HTR-8/SVneo (cell line): ENCODE measurements around the gene ZNF175.

Source experiments
- DNase-seq: peaks from one replicate; pipeline ENCODE4 v3.0.0; 2011; ENCODE audit warnings: low spot score, mixed read lengths; ENCODE audit not compliant: insufficient read length
- FAIRE-seq: peaks from 2 replicates; lab custom pipeline; 2011; peaks lifted over from hg19 to GRCh38; lab: Jason Lieb, UNC

Gene ZNF175

DNA sequence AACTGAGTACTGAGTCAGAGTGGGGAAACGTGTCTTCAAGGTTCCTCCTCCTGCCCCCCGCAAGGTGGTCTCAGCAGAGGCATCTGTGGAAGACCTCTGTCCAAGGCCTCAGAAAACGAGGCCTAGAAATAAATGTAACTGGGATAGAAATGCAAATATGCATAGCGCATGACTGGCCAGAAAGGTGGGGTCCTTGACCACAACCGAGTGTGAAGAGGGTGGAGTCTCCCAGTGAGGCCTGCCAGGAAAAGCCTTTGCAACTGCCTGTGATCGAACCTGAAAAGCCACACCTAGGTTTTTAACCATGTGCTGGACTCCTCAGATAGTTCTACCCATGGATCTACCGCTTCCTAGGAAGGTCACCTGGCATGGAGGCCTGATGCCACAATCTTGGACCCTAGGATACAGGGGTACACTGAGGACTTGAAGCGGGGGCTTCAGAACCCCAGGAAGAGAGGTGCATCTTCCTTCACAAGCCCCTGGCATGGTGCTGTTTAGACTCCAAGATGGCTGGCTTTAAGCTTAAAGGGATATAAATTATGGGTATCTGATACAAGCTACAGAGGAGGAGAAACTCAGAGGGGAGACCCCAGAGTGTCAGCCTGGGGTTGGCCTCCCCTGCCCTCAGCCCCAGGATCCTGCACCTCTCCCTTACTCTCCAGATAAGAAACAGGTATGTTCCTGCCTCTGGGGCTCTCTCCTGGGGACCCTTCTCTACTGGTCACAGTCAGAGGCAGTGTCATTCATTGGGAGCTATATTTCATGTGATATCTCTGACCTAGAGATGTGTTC lies 21.4 kb upstream of the ZNF175 start:
- FAIRE-seq (no peak), DNase-seq (no peak)

DNA sequence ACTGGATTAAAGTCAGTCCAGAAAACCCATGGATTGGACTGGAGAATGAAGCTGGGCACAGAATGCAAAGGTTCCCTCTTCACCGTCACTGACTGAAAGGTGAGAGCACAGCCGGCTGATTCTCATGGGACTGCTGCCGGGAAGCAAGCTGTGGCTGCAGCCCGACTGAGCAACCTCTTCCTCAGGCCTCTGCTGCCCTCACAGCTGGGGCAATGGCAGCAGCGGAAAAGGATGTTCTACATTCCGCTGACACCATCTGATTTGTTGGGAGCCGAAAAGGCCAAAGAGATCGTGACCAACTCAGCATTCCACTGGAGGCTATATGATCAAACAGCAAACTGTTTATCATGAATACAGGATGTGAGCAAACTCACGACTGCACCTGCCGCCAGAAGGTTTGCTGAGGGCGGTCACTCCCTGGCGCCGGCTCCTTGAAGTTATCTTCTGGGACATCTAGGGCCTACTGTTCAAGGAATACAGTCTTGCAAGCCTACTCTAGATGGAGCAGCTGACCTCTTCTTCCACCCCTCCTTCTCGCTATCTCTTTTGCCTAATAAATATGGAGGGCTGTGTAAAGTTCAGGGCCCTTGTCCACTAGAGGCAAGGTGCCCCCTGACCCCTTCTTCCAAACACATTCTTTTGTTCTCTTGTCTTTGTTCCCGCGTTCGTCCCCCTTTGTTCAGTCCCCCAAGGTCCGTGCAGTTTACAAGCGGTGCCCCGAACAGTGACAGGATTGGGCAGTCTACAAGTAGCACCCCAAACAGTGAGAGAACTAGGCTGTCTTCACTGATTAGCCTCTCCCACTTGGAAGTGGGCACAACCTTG lies 20.0 kb upstream of the ZNF175 start:
- DNase-seq = no peak
- FAIRE-seq = no peak

DNA sequence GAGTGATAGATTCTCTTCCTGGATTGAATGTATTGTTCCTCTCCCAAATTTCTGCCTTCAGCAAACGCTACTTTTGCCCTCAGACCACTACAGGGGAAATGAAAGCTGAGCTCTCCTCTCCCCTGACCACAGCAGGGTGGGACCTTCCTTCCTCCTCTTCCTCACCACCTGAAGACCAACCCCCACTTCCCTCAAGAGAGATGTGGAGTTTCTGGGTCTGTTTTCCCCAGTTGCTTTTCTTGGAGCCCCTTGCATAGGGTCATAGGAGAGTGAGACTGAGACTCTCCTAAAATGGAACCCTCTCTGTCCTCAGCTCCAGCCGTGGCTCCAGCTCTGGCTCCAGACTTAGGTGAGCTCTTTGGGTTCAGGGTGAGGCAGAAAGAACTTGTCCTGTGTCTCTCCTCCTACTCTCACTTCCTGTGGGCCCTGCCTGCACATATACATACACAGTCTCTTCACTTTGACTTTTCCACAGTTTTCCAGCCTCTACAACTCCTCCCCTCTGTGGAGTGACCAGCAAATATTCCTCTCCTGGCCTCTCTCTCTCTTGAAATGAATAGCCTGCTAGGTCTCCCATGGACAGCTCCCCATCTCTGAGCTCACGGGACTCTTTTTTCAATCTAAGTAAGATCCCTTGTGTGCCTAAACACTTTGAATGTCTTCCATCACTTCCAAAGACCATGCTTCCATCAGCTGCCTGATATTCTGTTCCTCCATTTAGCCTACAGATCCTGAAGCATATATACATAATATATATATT lies 19.2 kb upstream of the ZNF175 start:
- no peak for FAIRE-seq
- DNase-seq = no peak

DNA sequence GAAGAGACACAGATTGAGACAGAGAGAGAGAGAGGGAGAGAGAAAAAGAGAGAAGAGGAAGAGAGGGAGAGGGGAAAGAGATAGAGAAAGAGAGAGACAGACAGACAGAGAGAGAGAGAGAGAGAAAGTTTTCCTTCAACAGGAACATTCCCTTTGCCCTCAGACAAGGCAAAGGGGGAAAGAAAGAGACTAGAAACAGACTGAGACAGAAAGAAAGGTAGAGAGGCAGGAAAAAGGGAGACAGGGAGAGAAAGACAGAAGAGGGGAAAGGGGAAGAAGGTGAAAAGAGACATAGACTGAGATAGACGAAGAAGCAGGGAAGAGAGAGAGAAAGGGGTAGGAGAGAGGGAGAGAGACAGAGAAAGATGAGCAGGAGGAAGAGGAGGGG lies 18.5 kb upstream of the ZNF175 start:
- no peak for FAIRE-seq
- no peak for DNase-seq

DNA sequence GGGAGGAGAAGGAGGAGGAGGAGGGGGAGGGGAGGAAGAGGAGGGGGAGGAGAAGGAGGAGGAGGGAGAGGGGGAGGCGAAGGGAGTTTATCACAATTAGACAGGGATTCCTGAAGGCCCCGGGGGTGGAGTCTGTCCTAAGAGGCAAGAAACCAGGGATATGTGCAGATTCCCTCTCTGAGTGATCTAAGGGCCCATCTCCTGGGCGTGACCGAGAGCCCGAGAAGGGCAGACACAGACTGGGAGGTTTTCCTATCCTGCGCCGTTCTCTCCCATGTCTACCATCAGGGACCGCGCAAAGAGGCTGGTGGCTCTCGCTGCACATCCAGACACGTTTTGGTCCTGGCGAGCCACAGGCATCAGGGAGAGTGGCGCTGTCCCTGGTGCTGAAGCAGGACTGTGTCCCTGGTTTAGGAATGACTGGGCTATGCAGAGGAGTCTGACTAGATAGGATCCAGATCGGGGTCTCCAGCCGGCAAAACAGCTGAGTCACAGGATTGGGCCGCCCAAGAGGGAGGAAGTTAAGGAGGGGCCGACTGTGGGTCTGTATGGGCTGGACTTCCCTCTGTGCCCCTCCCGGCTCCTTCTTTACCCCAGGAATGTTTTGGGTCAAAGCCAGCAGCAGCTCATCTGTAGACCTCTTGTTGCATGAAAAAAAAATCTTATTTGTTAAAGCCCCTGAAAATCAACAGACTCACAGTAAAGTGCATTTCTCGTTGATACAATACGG lies 17.9 kb upstream of the ZNF175 start:
- FAIRE-seq (no peak), DNase-seq (peak; percentile 81)

DNA sequence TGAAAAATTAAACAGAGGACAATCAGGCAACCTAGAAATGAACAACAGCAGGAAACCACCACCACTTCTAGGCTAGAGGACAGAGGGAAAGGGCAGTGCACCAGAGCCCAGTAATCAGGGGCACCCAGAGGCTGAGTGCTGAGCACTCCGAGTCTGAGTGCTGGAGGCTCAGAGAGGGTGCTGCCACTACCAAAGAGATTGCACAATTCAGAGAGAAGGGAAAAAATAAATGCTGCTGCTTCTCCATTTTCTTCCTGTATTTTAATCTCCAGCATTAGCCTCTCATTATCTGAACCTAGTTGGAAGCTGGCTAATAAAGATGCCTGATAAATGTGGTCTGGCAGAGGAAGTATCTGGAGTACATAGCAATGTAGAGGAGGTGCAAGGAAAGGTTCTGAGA lies 11.8 kb upstream of the ZNF175 start:
- DNase-seq (no peak), FAIRE-seq (no peak)

DNA sequence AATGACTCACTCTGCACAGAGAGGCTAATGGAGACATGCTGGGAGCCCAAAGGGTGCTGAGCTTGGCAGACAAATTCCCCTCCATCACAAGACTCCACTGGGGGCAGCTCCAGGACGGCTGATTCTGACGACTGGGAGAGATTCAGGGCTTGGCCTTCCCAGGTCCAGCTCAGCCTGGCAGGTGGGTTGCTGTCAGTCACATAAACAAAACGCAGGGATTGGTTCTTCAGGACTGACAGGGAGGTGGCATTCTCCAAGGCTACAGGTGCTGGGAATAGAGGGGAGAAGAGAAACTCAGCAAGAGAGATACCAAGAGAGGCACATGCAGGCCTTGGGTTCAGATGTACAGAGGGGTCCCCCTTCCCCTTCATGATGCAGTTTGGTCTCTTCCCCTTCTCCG lies 10.7 kb upstream of the ZNF175 start:
- FAIRE-seq (no peak), DNase-seq (no peak)

DNA sequence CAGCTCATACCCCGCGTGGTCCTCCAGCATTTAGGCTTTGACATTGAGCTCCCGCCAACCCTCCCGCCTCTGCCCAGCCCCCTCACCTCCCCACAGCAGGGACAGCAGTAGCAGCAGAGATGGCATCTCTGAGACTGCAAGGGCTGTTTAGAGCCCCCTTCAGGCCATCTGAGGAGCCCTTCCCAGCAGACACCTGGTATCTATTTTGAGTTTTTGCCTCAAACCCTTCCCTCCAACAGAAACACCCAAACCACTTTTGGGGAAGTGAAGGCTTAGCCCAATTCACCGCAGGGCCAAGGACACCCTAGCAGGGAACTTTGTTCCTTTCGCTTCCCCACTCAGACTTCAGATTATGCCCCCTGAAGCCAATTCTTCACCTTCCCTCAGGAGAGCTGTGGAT lies 6.3 kb upstream of the ZNF175 start:
- DNase-seq (no peak), FAIRE-seq (no peak)

DNA sequence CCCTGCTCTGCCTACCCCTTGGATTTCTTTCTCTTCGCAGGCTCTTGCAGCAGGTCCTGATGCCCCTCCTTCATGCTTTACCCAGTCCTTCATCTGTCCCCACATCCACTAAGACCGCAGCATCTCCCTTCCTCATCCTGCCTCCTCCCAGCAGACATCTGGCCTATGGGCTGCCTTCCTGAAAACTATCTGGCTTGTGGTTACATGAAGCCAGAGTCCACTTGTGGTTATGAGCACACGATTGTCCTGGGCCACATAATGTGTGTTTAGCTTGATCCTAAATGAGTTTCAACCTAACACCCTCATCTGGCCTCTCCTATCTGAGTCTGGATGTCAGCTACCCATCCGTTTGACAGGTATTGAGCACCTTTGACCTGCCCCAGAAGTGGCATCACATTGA lies 5.5 kb upstream of the ZNF175 start:
- DNase-seq = no peak
- FAIRE-seq = no peak

DNA sequence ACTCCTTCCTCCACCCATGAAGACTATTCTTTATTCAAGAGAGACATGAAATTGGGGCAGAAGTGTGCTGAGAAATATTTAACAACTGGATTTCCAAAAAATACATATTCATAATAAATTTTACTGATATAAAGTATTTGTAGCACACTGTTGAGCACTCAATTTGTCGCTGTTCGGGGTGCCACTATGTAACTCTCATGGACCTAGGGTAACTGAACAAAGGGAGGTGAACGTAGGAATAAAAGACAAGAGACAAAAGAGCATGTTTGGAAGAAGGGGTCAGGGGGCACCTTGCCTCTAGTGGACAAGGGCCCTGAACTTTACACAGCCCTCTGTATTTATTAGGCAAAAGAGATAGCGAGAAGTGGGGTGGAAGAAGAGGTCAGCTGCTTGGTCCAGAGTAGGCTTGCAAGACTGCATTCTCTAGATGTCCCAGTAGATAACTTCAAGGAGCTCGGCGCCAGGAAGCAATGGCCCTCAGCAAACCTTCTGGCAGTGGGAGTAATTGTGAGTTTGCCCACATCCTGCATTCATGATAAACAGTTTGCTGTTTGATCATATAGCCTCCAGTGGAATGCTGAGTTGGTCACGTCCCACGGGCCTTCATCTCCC lies 4.5 kb upstream of the ZNF175 start:
- FAIRE-seq (no peak), DNase-seq (no peak)

DNA sequence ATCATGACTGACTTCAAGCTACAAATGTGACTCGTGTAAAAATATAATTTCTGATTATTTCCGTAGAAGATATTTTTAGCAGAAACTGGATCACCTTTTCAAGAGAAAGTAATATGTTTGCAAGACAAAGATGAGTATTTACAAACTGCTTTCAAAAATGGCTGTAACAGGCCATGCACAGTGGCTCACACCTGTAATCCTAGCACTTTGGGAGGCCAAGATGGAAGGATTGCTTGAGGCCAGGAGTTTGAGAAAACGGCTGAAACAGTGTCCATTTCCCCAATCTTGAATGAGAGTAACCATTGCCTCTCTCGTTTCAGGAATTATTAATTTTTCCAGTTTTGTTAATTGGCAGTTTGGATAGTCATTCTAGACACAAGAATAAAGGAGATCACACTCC lies 3.5 kb upstream of the ZNF175 start:
- DNase-seq (no peak), FAIRE-seq (no peak)

DNA sequence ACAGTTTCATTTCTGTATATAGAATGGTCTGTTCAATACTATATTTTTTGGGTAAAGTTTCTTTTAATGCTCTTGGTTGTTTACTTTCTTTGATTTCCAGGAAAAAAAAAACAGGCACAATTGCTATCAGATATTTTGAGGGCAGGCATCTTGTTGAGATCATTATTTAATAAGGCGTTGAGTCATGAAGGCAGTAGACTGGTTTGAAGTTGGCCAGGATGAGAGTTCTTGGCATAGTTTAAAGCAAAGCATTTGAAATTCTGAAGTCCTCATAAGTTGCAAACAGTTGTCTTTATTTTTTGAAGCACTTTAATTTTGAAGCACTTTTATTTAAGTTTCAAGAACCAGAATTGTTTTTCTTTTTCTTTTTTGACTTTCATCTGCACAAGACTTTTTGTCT lies 2.6 kb upstream of the ZNF175 start:
- DNase-seq = no peak
- FAIRE-seq = no peak

DNA sequence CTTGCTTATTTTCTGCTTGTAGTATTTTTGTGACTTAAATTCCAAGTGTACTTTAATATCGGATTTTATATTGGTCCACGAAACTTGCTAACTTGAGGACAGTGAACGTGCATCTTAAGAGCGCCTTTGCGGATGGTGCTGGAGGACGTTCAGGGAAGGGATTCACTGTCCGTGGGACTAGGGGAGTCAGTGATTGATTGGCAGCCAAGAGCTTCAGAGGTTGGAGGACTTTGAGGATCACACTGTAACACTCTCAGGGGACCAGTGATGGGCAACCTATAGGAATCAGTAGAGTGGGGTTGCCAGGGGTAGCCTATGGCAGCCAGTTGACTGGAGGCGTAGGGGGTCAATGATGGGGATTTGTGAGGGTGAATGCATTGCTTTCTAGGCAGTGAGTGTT lies 516 bp downstream of the ZNF175 start:
- DNase-seq (no peak), FAIRE-seq (no peak)

DNA sequence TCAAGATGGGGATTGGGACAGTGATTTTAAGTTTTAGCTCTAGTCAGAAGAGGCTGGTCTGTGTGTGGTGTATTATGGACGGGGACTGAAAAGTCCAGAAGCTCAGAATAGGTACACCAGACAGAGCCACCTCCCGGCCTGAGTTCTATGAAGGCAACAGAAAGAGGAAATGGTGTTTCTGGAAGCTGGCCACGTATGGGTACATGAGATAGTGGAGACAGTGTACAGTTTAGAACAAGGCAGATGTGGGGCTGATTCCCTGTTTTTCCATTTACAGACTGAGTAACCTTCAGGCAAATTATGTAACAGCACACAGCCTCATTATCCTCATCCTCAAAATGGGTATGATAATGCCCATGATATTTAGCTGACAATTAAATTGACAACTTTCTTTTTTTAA lies 1.3 kb downstream of the ZNF175 start:
- DNase-seq (no peak), FAIRE-seq (no peak)

DNA sequence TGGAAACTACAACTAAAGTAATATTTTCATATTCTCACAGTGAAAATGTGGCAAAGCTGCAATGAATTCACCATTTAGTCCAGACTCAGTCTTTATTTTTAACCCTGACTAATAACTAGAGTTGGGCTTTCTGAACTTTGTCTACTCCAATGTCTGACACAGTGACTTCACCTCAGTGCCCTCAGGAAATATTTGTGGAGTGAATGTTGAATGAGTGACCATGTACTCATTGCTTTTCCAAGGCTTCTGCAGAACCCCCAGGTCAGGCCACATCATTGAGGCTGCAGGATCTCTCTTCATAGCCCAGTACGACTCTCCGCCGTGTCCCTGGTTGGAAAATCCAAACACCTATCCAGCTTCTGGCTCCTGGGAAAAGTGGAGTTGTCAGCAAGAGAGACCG lies 1.8 kb downstream of the ZNF175 start:
- DNase-seq (no peak), FAIRE-seq (no peak)

DNA sequence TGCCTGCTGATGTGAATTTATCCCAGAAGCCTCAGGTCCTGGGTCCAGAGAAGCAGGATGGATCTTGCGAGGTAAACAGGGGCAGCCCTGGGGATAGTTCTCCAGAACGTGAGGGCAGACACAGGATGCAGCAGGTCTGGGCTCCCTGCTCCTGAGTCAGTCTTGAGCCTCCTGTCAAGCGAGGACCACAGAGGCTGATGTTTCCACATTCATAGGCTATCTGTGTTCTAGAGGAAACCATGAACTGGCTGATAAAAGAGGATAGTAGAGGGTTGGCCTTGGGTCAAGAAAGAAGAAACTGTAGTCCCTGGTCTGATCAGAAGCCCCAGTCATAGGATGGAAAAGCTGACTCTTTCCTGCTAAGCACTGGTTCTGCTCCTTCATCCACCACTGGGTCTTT lies 2.2 kb downstream of the ZNF175 start:
- no peak for DNase-seq
- FAIRE-seq = no peak

DNA sequence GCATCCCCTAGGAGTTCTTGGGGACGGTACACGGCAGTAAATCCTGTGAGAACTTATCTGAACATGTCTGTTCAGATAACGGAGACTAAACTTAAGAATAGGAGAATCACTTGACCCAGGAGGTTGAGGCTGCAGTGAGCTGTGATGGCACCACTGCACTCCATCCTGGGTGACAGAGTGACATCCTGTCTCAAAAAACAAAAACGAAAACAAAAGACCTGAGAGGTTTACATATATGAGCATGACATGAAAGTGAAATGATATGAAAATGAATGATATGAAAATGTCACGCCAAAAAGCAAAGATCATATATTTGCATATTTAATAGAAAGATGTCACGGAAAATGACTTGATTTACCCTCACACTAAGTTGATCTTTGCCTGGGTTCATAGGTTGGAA lies 5.8 kb downstream of the ZNF175 start:
- DNase-seq = no peak
- no peak for FAIRE-seq

DNA sequence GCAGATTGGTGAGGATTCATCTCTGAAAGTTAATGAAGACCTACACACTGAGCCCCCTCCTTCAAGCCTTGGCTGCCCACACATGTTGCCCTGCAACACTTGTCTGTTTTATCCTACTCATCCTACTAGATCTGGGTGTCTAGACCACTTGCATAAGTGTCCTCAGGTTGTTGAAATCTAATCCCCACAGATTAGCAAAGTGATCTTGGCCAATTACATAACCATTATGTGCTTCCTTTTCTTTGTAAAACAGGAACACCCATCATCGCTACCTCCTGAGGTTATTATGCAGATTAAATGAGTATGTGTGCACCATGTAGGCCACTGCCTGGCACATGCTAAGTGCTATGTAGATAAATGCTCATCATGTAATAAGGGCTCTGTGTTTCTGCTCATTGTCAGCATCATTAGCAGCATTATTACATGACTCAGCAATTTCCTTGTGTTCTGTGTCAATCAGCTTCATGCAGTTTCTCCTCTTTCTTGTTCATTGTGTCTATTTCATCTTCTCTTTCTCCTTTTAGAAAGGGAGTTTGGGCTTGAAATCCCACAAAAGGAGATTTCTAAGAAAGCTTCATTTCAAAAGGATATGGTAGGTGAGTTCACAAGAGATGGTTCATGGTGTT lies 15.1 kb downstream of the ZNF175 start:
- FAIRE-seq (no peak), DNase-seq (no peak)

DNA sequence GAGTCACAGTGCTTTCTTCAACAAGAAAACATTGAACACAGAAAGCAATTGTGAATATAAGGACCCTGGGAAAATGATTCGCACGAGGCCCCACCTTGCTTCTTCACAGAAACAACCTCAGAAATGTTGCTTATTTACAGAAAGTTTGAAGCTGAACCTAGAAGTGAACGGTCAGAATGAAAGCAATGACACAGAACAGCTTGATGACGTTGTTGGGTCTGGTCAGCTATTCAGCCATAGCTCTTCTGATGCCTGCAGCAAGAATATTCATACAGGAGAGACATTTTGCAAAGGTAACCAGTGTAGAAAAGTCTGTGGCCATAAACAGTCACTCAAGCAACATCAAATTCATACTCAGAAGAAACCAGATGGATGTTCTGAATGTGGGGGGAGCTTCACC lies 15.7 kb downstream of the ZNF175 start:
- DNase-seq (no peak), FAIRE-seq (no peak)
